OCI-LY3 (cell line): Measurements from ENCODE around the gene UNC50.

Source experiments
- H2AFZ ChIP-seq: fragments of 200-600, 300-600 bp; shearing (Covaris generic); 2 replicates; pipeline ENCODE4 v1.6.0; 2014; ENCODE audit warnings: antibody characterized with exemption, low read depth, low read length
- H3K27ac ChIP-seq: fragments of 200-600, 300-600 bp; sonication (generic); 2 replicates; pipeline ENCODE4 v1.5.1; 2014; ENCODE audit warnings: mild to moderate bottlenecking, low read length, moderate library complexity, mixed read lengths
- H3K27me3 ChIP-seq: fragments of 200-600, 300-600 bp; sonication (generic); 2 replicates; pipeline ENCODE4 v1.6.1; 2014; ENCODE audit warnings: low read depth, low read length, mixed read lengths
- H3K36me3 ChIP-seq: fragments of 200-600, 300-600 bp; sonication (generic); replicated peaks from 2 replicates; pipeline ENCODE3; 2014; ENCODE audit warnings: low read depth, low read length, mixed read lengths
- H3K4me1 ChIP-seq: fragments of 300-600, 200-600 bp; sonication (generic); 2 replicates; pipeline ENCODE4 v1.6.1; 2014; ENCODE audit warnings: low read length, mixed read lengths
- H3K4me2 ChIP-seq: fragments of 200-600, 300-600 bp; sonication (generic); 2 replicates; pipeline ENCODE4 v1.6.1; 2014; ENCODE audit warnings: low read length, mixed read lengths
- H3K4me3 ChIP-seq: fragments of 300-600, 200-600 bp; sonication (generic); 2 replicates; pipeline ENCODE4 v1.5.1; 2014; ENCODE audit warnings: antibody characterized with exemption, mild to moderate bottlenecking, low read length, moderate library complexity
- H3K79me2 ChIP-seq: fragments of 300-600, 200-600 bp; shearing (Covaris generic); 2 replicates; pipeline ENCODE4 v1.6.1; 2014; ENCODE audit warnings: mild to moderate bottlenecking, low read length, mixed read lengths
- H3K9ac ChIP-seq: fragments of 300-600, 200-600 bp; shearing (Covaris generic); 2 replicates; pipeline ENCODE4 v1.6.0; 2014; ENCODE audit warnings: mild to moderate bottlenecking, low read length, moderate library complexity
- H3K9me3 ChIP-seq: fragments of 200-600, 300-600 bp; shearing (Covaris generic); 2 replicates; pipeline ENCODE4 v1.6.1; 2014; ENCODE audit warnings: low read length, mixed read lengths; ENCODE audit not compliant: insufficient read depth
- H4K20me1 ChIP-seq: fragments of 200-600, 300-600 bp; sonication (generic); 2 replicates; pipeline ENCODE4 v1.6.1; 2016; ENCODE audit warnings: low read length, mixed read lengths; ENCODE audit not compliant: insufficient read depth
- CTCF ChIP-seq: fragments of 200-600, 300-600 bp; sonication (generic); IDR thresholded peaks from 2 replicates; pipeline ENCODE4 v1.5.1; 2014; ENCODE audit warnings: antibody characterized with exemption, low read length, low read depth
- EZH2phosphoT487 ChIP-seq: fragments of 200-600 bp; shearing (Covaris generic); IDR thresholded peaks from 2 replicates; pipeline ENCODE4 v1.6.1; 2018; ENCODE audit warnings: antibody characterized with exemption, mixed run types, low read depth

The UNC50 gene

GRCh38 chr2:98598781-98599428 lies 9.5 kb upstream of the UNC50 start:
- Histone ChIP-seq H3K4me2 (no peak overlapping the region), H3K36me3 (peaks cover 28% of the 10 kb centered on the region)
- TF ChIP-seq EZH2phosphoT487, result no peak
- TF ChIP-seq CTCF, result no peak

DNA sequence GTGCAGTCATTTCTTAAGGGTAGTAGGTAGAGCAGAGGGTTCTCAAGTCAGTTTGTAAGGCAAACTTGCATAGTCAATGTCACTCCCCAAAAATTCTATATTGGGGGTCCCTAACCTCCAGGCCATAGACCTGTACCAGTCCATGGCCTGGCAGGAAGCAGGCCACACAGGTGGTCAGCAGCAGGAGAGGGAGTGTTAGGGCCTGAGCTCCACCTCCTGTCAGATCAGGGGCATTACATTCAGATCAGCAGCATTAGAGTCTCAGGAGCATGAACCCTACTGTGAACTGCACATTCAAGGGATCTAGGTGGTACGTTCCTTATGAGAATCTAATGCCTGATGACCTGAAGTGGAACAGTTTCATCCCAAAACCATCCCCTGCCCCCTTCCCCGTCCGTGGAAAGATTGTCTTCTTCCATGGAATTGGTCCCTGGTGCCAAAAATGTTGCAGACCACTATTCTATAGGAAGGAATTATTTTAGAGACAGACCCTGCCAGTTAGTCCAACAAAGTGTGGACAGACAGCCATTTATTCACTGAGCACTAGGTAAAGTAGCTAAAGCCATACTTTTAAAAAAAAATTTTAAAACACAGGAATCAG lies 6.8 kb upstream of the UNC50 start:
- H3K27me3 ChIP-seq, result no peaks in the 10 kb centered on the region
- H3K79me2 ChIP-seq, result peaks cover 32% of the 10 kb centered on the region
- no peaks in the 10 kb centered on the region for H3K9me3 ChIP-seq
- peaks cover 21% of the 10 kb centered on the region for H4K20me1 ChIP-seq
- H2AFZ ChIP-seq, result no peak overlapping the region
- TF ChIP-seq EZH2phosphoT487, result no peak
- peak; percentile 71 for TF ChIP-seq CTCF
- H3K4me2 ChIP-seq, result no peak overlapping the region
- no peak overlapping the region for H3K4me3 ChIP-seq
- H3K9ac ChIP-seq, result no peak overlapping the region
- no peak overlapping the region for H3K27ac ChIP-seq
- peaks cover 14% of the 10 kb centered on the region for H3K4me1 ChIP-seq
- H3K36me3 ChIP-seq, result peaks cover 28% of the 10 kb centered on the region

More at GRCh38 chr2:98598781-98599428, 9.5 kb upstream of the UNC50 start:
- Histone ChIP-seq H2AFZ (no peak overlapping the region), H3K79me2 (peaks cover 5% of the 10 kb centered on the region), H3K9ac (no peak overlapping the region), H3K9me3 (no peaks in the 10 kb centered on the region), H3K27ac (no peak overlapping the region), H3K4me1 (no peaks in the 10 kb centered on the region), H3K4me3 (no peak overlapping the region), H3K27me3 (no peaks in the 10 kb centered on the region), H4K20me1 (0 out of 2 replicates have a peak, but pooled peaks cover 2% of the 10 kb centered on the region)

- H2AFZ ChIP-seq, result no peak overlapping the region
- H3K4me1 ChIP-seq, result peaks cover 28% of the 10 kb centered on the region
- H3K36me3 ChIP-seq, result peaks cover 22% of the 10 kb centered on the region
- peak overlapping the region; percentile 42 for H3K4me2 ChIP-seq
- peaks cover 30% of the 10 kb centered on the region for H4K20me1 ChIP-seq
- H3K27me3 ChIP-seq, result no peaks in the 10 kb centered on the region
- H3K9ac ChIP-seq, result no peak overlapping the region
- no peaks in the 10 kb centered on the region for H3K9me3 ChIP-seq
- TF ChIP-seq EZH2phosphoT487 (no peak), CTCF (no peak)
- peaks cover 61% of the 10 kb centered on the region for H3K79me2 ChIP-seq
- H3K27ac ChIP-seq, result no peak overlapping the region
- no peak overlapping the region for H3K4me3 ChIP-seq
Measured at GRCh38 chr2:98604547-98604946, 3.8 kb upstream of the UNC50 start.

- no peaks in the 10 kb centered on the region for H3K9me3 ChIP-seq
- no peak overlapping the region for H3K27ac ChIP-seq
- no peak overlapping the region for H2AFZ ChIP-seq
- peak overlapping the region; percentile 42; the same call in 1 of the 2 replicates for H3K4me2 ChIP-seq
- peaks cover 30% of the 10 kb centered on the region for H4K20me1 ChIP-seq
- H3K9ac ChIP-seq, result no peak overlapping the region
- H3K79me2 ChIP-seq, result peaks cover 66% of the 10 kb centered on the region
- TF ChIP-seq EZH2phosphoT487, result no peak
- TF ChIP-seq CTCF, result no peak
- no peak overlapping the region for H3K4me3 ChIP-seq
- H3K27me3 ChIP-seq, result no peaks in the 10 kb centered on the region
- H3K4me1 ChIP-seq, result peaks cover 33% of the 10 kb centered on the region
- peaks cover 21% of the 10 kb centered on the region for H3K36me3 ChIP-seq
Measured at GRCh38 chr2:98605076-98605475, 3.3 kb upstream of the UNC50 start.
